TTC549 (cell line): Measurements from ENCODE around the gene CHST11.

Experiments
- FAIRE-seq: peaks from 2 replicates; lab custom pipeline; 2012; peaks lifted over from hg19 to GRCh38; lab: Jason Lieb, UNC

Gene CHST11

DNA sequence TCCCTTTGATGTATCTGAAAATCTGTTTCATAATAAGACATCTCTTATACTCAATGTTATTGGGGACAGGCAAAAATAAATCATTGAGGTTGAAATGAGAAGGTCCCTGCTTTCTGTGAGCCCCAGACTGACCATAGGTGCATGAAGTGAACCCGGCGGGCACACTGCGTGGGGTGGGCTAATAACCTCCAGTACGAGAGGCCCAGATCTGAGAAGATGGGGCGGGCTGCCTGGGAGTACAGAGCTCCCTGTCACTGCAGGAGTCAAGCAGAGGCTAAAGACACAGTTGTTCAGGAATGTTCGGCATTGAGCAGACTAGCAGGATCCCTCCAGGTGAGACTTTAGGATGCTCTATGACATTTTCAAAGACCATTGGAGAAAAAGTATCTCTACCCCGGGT lies 244.6 kb downstream of the CHST11 start:
- no peak for FAIRE-seq

DNA sequence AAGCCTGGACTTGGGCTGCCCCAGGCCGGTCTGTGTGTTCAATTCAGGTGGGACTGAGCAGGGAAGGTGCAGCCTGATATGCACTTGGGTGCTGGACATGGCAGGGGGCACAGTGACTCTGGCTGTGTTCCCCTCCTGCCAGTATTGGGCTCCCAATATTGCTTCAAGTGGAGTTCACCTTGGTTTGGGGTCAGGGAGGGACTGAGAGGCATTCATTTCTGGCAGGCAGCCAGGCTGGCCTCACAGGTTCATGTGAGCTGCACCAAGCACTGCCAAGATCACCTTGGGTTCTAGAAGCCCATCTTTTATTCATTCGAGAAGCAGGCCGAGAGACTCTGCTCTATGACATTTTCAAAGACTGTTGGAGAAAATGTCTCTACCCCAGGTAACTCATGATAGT lies 245.0 kb downstream of the CHST11 start:
- FAIRE-seq: no peak

DNA sequence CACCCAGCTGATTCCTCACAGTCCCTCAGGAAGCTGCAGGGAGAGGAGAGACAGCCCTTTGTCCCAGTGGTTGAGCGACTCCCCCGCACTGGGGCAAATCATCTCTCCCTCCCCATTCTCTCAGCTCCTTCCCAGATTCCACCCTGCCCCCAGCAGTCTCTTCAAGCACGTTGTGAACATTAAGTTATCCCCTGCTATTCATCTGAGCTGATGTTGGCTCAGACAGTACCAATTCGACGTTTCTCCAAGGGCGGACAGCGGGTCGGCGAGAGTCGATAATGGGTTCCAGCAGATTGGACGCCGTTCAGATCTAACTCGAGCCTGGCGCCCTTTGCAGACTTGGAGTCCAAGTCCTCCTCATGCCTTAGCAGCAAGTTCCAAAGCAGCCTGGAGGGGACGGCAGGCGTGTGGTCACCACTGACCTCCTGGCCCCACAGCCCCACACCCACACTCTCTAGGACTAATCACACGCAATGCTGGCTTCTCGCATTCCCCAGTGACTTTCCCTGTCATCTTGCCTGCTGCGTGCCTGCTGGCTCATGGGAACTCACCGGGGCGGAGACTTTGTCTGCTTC lies 245.9 kb downstream of the CHST11 start:
- no peak for FAIRE-seq

DNA sequence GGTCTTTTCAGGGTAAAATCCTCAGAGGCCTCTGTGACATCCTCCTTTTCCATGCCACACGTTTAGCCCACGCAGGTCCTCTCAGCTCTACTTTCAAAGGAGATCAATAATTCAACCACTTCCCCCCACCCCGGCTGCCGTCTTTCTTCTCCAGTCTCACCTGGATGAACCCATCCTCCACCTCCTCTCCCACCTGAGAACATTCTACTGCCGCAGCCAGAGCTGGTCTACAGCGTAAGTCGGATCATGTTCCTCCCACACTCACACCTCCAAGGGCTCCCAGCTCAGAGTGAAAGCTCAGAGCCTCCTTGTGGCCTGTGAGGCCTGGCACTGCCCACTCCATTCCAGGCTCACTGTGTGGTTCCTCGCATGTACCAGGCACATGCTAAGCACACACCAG lies 246.6 kb downstream of the CHST11 start:
- no peak for FAIRE-seq

DNA sequence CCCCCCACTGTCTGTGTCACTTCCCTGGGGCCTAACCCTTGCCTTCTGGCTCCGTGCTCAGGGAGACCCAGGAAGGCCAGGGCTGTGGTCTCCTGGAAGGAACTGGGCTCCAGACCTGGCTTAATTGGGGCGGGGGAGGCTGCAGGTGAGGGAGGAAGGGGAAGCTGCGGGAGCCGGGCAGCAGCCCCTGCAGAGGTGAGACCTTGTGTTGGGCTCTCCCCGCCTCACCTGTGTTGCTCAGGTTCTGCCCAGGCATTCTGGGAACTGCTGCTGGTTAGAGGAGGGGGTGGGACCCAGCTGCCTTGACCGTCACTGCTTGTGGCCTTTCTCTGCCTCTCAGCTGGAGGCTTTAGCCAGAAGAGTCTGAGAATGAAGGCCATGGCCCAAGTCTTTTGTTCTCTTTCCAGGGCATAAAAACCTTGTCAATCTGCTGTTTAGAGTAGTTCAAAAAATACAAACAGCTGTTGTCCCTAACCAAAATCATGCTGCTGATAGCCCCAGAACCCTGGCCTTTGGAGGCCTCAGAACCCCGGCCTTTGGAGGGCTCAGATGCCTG lies 247.6 kb downstream of the CHST11 start:
- FAIRE-seq: no peak

DNA sequence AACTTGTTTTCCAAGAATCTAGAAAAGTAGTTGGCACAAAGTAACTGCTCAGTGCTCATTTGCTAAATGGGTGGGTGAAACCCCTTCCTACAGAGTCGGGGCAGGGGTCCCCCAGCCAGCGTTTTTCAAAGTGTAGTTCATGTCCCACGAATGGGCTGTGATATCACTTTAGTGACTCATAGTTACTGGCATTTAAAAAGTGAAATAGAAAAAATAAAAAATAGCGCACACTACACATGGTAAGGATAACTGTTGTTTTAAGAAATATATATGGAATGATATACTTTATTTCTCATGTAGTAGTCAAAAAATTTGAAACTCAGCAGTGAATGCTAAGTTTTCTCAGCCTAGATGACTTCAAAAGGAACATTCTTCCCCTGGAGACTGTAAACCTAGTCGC lies 250.4 kb downstream of the CHST11 start:
- FAIRE-seq: no peak

DNA sequence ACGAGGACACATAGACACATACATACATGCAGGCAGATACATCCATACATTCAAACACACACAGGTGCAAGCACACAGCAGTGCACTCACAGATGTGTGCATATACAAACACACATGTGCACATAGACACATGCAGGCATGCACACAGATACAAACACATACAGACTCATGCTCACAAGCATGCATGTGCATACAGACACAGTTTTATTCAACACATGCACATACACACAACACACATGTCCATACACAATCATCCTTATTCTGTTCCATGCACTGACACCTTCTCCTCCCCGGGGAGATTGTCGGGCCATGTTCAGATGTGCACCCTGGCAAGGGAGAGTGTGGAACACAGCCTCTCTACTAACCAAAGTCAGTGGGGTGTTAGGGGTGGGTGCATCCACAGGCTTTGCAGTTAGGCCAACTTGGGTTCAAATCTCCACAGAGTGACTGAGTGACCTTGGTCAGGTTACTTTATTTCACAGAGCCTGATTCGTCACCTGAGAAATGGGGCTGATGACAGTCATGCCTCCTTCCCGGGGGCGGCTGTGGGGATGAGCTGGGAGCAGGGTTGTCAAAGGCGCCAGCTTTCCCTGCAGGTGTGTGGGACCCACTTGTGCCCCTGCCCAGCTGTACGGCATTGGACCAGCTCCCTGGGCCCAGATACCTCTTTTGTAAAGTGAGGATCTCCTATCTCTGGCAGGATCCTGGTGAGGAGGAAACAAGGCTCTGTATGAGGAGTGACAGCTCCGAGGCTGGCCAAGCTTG lies 251.2 kb downstream of the CHST11 start:
- FAIRE-seq: no peak

DNA sequence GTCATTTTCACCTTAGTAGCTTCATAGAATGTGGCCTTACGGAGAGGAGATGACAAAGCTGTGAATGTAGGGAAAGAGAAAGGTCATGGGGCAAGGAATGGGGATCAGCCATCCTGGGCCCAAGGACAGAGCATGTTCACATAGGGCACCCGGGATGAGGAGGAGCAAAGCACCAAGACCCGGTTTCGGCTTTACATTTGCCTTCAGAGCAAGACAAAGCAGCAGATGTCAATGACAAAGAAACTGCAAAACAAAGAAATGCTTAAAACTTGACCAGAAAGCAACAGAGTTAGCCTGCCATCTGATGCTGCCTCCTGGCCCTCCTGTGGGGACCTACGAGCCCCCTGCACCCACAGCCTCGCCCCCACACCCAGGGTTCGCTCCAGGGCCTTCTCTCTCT lies 252.1 kb downstream of the CHST11 start:
- no peak for FAIRE-seq

DNA sequence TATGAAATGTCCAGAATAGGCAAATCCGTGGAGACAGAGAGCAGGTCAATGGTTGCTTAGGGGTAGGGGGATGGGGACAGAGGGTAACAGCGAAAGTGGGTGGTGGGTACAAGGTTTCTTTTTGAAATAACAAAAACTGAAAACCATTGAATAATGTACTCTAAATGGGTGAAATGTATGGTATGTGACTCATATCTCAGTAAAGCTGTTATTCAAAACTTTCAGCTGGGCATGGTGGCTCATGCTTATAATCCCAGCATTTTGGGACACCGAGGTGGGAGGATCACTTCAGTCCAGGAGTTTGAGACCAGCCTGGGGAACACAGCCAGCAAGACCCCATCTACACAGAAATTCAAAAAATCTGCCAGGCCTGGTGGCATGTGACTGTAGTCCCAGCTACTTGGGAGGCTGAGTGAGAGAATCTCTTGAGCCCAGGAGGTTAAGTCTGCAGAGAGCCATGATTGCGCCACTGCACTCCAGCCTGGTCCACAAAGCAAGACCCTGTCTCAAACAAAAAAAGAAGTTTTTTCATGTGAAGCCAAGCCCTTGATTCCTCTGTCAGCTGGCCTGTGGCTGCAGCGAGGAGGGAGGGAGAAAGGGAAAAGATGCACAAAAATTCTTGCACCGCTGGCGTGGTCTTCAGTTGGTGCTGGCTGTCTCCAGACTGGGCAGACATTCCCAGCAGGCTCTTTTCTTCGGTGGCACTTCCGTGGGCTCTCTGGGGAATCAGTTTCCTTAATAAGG lies 253.1 kb downstream of the CHST11 start:
- no peak for FAIRE-seq

DNA sequence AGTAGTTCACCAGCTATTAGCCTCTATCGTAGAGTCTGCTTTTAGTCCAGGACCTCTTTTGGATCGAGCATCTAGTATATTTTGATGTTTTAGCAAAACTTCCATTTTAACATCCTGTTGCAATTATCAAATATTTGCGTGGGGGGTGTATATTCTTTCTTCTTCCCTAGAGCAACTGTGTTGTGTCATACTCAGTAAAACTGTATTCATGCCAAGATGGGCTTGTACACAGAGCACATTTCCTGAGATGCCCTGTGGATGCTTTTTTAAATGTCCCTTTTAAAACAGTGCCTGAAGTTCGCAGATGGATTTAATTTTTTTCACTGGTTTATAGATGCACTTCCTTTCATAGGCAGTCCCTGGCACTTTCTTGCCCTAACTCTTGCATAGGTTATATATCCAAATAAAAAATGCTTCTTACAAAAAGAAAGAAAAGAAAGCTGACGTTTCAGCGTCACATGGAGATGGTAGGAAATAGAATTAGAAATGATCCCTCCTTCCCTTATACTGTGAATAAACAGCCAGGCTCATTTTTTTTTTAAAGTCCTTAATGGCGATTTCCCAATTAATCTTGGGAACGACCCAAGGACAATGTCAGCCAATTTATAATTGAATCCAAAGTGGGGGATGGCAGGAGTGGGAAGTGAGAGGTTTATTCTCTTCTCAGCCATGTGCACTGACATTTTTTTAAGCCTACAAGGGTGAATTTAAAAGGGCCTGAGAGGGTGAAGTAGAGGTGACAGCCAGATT lies 254.4 kb downstream of the CHST11 start:
- no peak for FAIRE-seq

DNA sequence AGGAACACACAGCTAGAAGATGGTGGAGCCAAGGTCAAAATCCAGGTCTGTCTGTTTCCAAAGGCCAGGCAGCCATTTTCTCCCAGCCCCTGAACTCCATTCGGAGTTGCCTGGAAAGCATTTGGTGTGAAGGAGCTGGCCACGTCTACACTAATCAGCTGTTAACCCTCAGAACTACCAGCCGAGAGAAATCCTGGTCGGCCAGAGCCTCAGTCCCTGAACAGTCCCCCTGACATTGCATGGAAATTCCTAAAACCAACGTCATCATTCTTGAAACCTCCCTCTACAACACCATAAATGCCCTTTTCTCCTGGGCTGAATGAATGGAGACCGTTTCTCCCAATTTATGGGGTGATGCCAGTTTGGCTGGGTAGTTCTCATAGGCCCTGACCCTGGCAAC lies 255.7 kb downstream of the CHST11 start:
- no peak for FAIRE-seq

DNA sequence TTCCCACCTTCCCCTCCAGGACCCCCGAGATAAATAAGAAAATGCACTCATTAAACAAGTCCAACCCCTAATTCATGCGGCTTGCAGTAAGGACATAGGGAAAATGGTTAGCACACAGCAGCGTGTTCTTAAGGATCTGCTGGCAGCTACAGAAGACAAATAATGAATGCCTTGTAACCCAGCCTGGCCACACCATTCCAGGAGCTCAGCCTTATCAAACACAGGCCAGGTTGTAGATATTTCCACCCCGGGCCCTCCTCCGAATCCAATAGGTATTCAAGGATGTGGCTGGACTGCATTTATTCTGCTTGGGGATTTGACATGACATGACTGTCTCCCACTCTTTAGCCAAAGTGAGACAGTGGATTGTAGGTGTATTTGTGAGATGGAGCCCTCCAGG lies 256.2 kb downstream of the CHST11 start:
- FAIRE-seq: no peak

DNA sequence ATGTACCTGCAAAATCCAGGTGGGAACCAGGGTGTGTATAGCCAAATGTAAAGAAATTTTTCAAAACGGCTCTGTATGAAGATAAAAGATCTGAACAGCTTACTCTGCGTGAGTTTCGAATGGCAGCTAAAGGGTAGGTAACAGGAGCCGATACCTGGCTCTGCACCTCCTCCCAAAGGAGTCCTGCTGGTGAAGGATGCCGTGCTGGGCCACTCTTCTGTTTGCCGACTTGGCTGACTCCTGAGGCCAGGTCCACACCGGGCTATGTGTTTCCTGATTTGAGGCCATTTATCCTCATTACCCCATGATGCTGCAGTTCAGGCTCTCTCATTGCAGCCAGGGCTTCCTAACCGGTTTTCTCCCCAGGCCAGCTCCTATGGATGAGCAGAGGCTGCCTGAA lies 256.7 kb downstream of the CHST11 start:
- no peak for FAIRE-seq

DNA sequence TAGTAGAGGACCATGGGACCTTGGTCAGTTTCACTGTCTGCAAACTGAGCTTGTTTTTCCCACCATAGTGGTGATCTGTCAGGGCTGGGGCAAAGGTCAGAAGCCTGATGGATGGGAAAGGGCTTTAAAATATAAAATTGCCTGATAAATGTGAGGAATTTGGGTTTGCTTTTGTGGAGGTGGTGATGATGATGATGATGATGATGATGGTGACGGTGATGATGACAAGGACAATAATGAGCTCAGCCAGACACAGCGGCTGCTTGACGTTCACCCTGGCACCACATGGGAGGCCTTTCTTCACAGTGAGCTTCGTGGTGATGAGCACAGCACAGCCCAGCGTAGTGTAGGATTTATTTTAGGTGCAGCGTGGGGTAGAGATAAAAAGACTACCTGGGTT lies 257.6 kb downstream of the CHST11 start:
- FAIRE-seq: no peak

DNA sequence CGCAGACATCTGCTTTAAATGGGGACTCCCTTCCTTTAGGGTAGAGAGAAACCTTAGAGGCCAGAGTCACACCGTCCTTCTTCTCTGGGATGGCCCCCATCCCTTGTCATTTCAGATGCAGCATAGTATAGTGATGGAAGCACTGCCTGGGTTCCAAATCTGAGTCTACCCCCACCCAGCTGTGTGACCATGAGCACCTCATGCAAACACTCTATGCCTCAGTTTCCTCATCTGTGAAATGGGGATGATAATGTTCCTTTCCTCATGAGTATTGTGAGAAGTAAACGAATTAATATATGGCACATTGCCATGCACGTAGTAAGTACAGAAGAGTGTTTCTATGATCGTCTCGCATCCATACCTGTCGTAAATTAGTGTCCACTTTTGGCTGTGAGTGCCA lies 259.4 kb downstream of the CHST11 start:
- FAIRE-seq: no peak

DNA sequence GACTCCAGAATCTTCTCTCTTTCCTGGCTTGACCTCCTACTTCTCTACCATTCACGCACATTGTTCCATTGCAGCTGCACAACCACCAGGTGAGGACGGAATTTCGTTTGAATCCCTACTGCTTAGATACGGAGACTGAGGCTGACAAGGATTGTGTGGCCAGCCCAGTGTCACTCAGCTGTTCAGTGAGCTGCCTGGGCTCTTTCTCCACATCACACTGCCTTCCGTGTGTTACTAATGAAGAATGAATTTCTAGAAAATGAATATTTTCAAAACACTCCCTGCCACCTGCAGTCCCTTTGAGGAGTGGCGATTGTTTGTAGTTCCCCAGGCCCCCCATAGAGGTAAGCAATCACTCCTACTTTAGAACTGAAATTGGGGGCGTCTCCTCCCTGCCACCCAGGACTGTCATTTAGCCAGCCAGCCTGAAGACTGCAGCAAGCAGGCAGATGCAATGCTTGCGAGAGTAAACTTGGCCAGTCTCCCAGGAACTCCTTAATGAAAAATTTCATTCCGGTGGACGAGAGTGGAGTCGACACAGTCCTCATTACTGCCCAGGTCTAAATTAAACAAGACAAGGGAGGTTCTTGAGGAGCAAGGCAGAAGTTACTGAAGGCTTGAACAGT lies 261.7 kb downstream of the CHST11 start:
- no peak for FAIRE-seq

DNA sequence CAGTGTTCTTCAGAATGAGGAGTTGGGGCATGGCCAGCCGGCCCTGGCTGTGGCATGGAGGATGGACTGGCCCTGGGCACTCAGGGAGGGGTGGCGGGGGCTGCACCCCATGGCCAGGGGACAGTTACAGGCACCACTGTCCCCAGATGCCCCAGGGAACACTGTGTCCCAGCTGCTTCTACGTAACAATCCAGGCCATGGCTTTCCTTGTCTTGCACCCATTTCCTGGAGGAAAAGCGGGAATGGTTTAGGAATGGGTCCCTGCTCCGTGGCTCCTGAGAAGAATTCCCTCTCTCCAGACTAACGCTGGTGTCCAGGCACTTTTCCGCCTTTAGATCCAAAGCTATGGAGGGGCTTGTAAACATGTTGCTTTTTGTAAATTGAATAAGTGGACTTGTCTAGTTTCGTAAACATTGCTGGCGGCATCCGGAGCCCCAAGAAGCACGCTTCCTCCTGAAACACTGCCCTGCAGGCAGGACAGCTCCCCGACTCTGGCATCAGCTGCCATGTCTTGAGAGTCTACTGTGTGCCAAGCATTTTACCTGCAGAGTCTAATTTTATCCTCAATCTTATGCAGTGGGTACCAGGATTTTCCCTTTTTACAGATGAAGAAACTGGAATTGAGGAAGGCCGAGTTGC lies 263.1 kb downstream of the CHST11 start:
- FAIRE-seq: no peak

DNA sequence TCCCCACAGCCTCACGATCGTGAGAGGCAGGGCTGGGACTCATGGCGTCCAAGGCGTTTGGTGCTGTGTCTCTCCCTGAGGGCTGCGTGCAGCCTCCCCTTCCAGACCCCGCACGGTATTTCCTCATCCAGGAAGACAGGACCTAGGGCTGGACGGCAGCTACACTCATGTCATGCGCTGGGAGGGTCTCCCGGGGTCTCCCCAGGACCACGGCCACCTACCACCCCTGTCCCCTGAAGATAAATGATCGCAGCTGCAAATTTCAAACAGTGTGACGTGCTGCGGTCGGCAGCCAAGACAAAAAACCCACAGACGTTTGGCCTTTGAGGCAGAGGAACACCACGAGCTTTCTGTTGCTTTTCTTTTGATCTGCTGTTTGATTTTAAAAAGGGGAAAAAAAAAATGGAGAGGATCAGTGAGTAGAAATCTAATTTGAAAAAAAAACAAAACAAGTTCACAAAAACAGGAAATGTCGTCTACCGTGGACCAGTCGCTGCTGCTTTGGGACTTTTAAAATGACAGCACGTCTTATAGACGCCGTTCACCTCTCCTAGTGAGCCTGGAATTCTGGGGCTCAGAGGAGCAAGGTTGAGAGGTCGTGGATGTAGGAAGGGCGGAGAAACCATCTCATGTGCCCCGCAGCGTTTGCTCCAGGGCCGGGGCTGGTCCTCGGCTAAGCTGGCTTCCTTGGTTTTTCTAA lies 263.7 kb downstream of the CHST11 start:
- FAIRE-seq: no peak

DNA sequence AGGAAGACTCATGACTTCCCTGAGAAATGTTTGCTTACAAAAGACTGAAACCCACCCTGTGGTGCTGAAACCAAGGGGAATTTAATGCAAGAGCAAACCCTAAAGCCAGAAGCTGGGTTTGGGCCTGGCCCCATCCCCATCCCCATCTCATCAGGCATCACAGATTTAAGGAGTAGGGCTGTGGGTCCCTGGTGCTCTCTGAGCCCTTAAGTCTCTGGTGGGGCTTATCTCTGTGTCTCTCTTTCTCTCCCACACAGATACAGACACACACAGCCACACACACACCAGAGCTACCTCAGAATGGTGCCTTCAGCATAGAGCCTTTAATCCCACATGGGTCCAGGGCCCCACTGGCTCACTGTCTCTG lies 264.3 kb downstream of the CHST11 start:
- no peak for FAIRE-seq

DNA sequence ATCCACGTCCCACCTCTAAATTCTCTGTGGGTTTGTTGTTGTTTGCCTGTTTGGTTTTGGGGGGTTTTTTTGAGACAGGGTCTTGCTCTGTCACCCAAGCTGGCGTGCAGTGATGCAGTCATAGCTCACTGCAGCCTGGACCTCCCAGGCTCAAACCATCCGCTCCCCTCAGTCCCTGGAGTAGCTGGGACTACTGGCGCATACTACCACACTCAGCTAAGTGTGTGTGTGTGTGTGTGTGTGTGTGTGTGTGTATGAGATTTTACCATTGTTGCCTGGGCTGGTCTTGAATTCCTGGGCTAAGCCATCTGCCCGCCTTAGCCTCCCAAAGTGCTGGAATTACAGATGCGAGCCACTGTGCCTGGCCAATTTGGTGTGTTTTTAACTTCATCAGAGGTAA lies 265.2 kb downstream of the CHST11 start:
- no peak for FAIRE-seq
